ENCODE results near the gene IGSF23.

IGSF23 gene

GRCh38 chr19:44643605-44644401 is 30.4 kb downstream of the IGSF23 start, which contains the start of gene PVR:
Gene PVR, plus strand, starts transcription at chr19:44643910. Its CDS starts 187 bp downstream, at chr19:44644097.
- peak; percentile 2 to 14 for DNase-seq

DNA sequence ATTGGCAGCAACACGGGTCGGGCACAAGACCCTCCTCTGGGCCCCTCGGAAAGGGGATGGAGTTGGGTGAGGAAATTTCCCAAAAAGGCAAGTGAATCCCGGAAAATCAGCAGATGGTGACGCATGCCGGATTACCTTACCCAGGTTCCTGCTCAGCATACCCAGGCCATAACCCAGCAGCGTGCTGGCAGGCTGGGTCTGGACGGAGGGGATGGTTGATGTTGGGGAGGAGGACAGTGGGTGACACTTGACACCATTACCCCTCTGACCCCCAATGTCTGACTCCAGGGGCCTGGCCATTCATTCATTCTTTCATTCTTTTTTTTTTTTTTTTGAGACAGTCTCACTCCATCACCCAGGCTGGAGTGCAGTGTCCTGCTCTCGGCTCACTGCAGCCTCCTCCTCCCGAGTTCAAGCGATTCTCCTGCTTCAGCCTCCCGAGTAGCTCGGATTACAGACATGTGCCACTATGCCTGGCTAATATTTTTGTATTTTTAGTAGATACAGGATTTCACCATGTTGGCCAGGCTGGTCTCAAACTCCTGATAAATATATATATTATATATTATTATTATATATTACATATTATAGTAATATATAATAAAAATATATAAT is 31.1 kb downstream of the IGSF23 start:
- no peak for DNase-seq

- no peak for DNase-seq
Measured at GRCh38 chr19:44645407-44646048, 32.2 kb downstream of the IGSF23 start.

- DNase-seq = no peak
Measured at GRCh38 chr19:44646049-44646416, 32.7 kb downstream of the IGSF23 start.

DNA sequence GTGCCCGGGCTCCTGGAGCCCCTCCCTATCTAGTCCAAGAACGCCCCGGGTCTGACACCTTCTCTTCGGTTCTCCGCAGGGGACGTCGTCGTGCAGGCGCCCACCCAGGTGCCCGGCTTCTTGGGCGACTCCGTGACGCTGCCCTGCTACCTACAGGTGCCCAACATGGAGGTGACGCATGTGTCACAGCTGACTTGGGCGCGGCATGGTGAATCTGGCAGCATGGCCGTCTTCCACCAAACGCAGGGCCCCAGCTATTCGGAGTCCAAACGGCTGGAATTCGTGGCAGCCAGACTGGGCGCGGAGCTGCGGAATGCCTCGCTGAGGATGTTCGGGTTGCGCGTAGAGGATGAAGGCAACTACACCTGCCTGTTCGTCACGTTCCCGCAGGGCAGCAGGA is 33.8 kb downstream of the IGSF23 start:
- DNase-seq = no peak

DNA sequence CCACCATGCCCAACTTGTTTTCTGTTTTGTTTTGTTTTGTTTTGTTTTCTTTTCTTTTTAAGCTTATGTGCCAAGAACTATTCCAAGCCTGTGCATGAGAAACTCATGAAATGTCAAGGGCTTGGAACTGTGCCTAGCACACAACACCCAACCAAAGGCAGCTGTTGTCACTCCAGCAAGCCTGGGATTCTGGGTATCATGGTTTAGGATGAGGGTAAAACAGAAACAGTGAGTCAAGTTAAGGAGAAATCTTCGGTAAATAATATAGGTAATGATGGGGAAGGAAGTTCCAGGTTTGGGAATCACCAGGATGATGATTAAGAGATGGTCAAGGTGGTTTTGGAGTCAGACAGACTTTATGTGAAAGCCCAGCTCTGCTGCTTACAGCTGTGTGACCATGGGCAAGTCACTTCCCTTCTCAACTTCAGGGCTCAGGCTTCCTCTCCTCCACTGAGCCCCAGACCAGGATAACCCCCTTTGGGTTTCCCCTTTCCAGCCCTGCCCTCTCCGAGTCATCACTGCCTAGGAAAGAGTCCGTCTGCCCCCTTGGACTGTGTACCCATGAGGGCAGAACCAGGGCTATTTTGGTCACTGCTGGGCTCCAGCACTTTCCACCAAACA is 35.4 kb downstream of the IGSF23 start:
- DNase-seq = no peak

GRCh38 chr19:44649578-44650145 is 36.3 kb downstream of the IGSF23 start:
- no peak for DNase-seq

DNA sequence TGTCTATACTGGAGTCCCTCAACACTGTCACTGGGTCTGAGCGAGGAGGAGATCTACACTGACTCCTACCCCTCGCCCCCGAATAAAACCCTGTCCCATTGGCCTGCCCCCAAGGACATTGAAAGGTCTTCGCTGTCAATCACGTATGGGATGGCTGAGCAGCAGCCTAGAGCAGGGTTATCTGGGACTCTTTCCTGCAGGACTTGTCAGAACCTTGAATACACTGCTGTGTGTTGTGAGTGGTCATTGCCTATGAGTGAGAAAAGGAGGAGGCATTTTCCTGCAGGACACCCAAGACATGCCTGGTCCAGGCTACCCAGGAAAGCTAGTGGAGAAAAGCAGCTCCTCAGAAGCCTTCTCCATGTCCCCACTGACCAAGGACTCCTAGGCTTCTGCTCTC is 40.0 kb downstream of the IGSF23 start:
- DNase-seq = no peak

DNA sequence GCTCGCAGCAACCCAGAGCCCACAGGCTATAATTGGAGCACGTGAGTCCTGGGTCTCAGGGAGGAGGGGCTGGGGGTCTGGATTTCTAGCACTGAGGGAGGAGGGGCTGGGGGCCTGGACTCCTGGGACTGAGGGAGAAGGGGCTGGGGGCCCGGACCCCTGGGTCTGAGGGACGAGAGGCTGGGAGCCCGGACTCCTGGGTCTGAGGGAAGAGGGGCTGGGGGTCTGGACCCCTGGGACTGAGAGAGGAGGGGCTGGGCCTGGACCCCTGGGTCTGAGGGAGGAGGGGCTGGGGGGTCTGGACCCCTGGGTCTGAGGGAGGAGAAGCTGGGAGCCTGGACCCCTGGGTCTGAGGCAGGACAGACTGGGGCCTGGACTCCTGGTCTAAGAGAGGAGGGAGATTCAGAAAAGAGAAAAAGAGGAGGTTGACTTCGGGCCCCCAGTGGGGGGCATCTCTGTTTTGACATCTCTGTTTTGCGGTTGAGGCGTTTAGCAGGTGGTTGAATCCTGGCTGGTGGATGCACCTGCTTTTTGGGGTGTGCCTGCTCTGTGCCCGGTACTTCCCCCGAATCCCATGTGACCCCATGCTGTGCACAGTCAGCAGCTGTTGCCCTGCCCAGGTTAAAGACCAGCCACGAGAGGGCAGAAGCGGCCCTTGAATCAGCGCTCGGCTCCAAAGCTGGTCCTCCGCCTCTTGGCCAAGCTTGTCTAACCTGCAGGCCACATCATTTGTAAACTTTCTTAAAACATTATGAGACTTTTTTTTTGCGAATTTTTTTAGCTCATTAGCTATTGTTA is 40.8 kb downstream of the IGSF23 start:
- DNase-seq = peak; percentile 58 to 63

DNA sequence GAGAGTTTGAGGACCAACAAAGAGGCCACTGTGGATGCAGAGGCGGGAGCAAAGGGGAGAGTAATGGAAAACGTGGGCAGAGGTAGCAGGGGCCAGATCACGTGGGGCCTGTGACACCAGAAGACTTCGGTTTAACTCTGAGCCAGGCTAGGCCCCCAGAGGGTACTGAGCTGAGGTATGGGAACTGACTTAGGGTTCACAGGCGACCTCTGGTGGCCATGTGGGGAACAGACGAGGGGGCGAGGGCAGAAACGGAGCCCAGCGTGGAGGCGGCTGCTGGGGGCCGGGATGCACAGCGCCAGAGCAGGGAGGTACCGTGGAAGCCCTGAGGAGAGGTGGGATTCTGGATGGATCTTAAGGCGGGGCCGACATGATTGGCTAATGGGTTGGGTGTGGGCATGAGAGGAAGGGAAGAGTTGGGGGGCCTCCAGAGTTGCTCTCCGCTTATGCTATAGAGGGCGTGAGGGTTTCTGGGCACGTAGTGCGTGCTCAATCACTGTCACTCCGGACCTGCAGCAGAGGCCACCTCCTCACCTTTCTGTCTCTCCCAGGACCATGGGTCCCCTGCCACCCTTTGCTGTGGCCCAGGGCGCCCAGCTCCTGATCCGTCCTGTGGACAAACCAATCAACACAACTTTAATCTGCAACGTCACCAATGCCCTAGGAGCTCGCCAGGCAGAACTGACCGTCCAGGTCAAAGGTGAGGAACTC is 44.0 kb downstream of the IGSF23 start:
- peak; percentile 60 to 71 for DNase-seq

DNA sequence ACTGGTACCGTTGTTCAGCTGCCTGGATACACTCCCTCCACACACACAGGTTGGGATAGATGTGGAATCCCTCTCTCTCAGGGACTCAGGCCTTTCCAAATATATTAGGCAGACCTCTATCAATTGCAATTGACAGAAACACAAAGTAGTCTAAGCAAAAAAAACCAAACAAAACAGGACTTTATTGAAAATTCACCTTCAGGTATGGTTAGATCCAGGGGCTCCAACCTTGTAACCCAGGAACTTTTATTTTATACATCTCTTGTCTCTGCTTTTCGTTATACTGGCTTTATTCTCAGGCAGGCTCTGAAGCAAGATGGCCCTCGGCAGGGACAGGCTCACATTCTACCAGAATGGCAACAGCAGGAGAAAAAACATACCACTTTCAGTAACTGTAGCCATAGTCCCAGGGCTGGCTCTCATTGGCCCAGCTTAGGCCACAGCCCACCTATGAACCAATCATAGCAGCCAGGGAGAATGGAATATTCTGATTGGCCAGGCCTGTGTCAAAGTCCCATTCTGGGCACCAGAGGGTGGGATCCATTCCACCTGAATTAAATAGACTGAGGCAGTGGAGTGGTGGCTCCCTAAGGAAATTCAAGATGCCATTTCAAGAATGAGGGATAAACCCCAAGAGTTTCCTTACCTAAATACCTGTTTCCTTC is 44.8 kb downstream of the IGSF23 start:
- DNase-seq = no peak

GRCh38 chr19:44660081-44660480 is 46.7 kb downstream of the IGSF23 start:
- no peak for DNase-seq

DNA sequence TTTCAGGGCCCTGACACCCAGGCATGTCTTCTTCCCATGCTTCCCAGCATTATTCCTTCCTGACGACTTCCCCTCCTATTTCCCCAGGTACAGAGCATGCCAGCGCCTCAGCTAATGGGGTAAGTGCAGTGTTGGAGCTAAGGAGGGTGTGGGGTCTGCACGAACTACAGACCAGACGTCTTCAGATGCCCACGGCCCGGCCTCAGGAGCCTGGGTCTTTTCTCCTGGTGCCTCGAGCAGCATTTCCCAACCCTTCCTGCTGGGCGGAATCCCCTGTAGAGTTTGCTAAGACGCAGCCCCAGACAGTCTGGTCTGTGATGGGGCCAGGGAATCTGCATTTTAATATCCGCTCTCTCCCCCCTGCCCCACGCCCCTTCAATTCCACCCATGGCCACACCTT is 47.8 kb downstream of the IGSF23 start:
- no peak for DNase-seq

GRCh38 chr19:44661904-44662303 is 48.5 kb downstream of the IGSF23 start:
- no peak for DNase-seq

GRCh38 chr19:44662691-44663385 is 49.5 kb downstream of the IGSF23 start:
- DNase-seq = no peak

DNA sequence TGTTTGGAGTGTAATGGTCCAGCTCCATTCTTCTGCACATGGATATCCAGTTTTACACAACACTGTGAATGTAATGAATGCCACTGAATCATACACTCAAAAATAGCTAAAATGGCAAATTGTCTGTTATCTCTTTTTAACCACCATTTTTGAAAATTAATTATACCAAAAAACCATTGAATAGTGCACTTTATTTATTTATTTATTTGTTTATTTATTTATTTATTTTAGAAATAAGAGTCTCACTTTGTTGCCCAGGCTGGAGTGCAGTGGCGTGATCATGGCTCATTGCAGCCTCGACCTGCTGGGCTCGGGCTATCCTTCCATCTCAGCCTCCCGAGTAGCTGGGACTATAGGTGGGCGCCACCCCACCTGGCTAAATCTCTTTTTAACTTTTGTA is 50.6 kb downstream of the IGSF23 start:
- DNase-seq = no peak

DNA sequence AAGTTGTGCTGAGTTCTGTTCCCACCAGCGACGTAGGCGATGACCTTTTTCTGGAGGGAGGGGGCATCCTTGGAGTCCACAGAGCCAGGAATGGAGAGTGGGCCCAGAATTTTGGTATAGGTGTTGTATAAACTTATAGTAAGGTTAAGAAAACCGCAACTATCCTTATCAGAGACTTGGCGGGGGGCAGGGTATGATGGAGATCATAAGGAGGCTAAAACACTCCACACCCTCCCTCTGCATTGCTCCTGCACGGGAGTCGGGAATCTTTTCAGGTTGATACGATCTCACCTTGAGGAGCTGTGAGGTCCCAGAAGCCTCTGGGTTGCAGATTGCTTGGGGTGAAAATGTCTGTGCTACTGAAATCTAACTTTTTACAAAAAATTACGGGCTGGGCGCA is 51.6 kb downstream of the IGSF23 start:
- no peak for DNase-seq

DNA sequence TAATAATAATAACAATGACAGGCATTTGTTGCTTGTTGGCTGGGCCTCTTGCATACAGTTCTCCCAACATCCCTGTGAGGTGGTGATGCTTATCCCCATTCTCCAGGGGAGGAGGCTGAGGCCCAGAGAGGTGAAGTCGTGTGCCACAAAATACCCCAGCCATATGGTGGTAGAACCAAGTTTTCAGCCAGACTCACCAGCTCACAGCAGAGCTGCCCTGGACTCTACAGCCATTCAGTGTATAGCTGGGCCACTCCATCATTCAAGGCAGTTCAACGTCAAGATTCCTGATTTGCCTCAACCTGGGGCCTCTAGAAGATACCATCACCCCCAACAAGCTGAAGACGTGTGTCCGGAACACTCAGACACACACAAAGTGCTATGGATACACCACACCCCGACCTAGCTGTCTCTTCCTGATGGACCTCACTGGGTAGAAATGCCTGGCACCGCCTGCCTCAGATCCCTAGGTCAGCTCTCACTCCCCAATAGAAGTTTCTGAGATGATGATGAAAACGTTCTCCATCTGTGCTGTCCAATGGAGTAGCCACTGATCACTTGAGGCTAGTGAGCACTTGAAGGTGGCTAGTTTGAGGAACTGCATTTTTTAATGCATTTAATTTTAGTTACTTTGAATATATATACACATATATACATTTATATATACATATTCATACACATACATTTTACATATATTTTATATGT is 53.6 kb downstream of the IGSF23 start:
- no peak for DNase-seq

DNA sequence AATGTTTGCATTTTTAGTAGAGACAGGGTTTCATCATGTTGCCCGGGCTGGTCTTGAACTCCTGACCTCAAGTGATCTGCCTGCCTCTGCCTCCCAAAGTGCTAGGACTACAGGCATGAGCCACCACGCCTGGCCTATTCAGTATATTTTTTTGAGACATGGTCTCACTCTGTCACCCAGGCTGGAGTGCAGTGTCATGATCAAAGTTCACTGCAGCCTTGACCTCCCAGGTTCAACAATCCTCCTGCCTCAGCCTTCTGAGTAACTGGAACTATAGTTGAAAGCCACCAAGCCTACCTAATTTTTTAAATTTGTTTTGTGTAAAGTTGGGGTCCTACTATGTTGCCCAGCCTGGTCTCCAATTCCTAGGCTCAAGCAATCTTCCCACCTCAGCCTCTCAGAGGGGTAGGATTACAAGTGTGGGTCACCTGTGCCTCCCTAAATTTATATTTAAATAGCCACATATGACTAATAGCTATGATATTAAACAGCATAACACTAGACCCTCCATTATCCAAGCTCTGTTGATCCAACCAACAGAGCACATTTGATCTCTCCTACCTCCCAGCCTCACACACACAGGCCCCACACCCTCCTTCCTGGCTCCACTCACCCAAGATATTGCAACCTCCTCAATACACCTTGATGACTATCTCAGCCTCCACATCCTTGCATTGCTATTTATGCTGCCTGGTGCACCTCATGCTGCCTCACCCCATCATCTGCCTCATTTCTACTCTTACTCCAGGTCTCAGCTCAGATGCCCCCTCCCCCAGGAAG is 55.8 kb downstream of the IGSF23 start:
- DNase-seq = no peak
